DND-41 (cell line): ENCODE data around the gene SLC46A2.

Experiments used
- CTCF ChIP-seq: IDR thresholded peaks from 2 replicates; pipeline ENCODE4 v1.5.1; 2012; ENCODE audit warnings: borderline replicate concordance, low read length, moderate library complexity, mild to moderate bottlenecking; ENCODE audit not compliant: poor library complexity, severe bottlenecking; ENCODE audit errors: extremely low read depth
- EZH2 ChIP-seq: IDR thresholded peaks from 3 replicates; pipeline ENCODE4 v1.6.1; 2012; ENCODE audit warnings: borderline replicate concordance, low read depth, mild to moderate bottlenecking, moderate library complexity, low read length, inconsistent platforms; ENCODE audit not compliant: severe bottlenecking

- TF ChIP-seq EZH2 = no peak
- no peak for TF ChIP-seq CTCF
Measured at GRCh38 chr9:112861638-112862555, 28.8 kb downstream of the SLC46A2 start.
